GM12878 (cell line): ENCODE data around the gene RYR2. TPM values are rescaled to one million over a fixed set of nuclear protein-coding genes. Genes with fewer than 3 reads are reported as not detected.

Source experiments
- BRCA1 ChIP-seq: IDR thresholded peaks from 2 replicates; pipeline ENCODE4 v1.6.1; 2011; ENCODE audit warnings: low read depth, low read length, improper control_type of control experiment
- CEBPB ChIP-seq, 2 experiments: fragments of 150-350 bp in 1 of 2; IDR thresholded peaks; 2 replicates each; pipeline ENCODE4 v1.6.1; 2012 to 2014; ENCODE audit warnings: low read depth in 2 of 2, low read length in 2 of 2, borderline replicate concordance in 1 of 2, inconsistent platforms in 1 of 2
- IKZF2 ChIP-seq, 2 experiments: fragments of 450-650 bp; IDR thresholded peaks; 2 replicates each; pipeline ENCODE4 v1.6.1; 2017; ENCODE audit warnings: mild to moderate bottlenecking in 2 of 2, moderate library complexity in 2 of 2
- KLF5 ChIP-seq: fragments of 450-650 bp; IDR thresholded peaks from 2 replicates; pipeline ENCODE4 v1.6.1; 2014; ENCODE audit warnings: mild to moderate bottlenecking; ENCODE audit not compliant: partially characterized antibody
- NFXL1 ChIP-seq: fragments of 450-650 bp; IDR thresholded peaks from 2 replicates; pipeline ENCODE4 v1.6.1; 2017; ENCODE audit warnings: antibody characterized with exemption, mild to moderate bottlenecking, borderline replicate concordance
- STAT3 ChIP-seq: IDR thresholded peaks from 2 replicates; pipeline ENCODE4 v1.6.1; 2011; ENCODE audit warnings: low read depth, low read length, improper control_type of control experiment
- ZZZ3 ChIP-seq: IDR thresholded peaks from 2 replicates; pipeline ENCODE4 v1.6.1; 2011; ENCODE audit warnings: low read depth; ENCODE audit not compliant: control insufficient read depth, insufficient read length
- polyA plus RNA-seq, 11 experiments: library from polyadenylated mRNA; depleted of rRNA in 4 of 11; unstranded in 6 of 11; stranded (reverse) in 5 of 11; fragments of >200 nt; fragmentation: Nextera tagmentation in 4 of 11; fragmentation: Illumina TruSeq in 1 of 11; extraction: Ambion mirVana in 4 of 11; extraction: Trizol in 1 of 11; gene quantifications; 1 replicate in 1 of 11; 2 replicates in 10 of 11; pipeline versions ENCODE4 v1.2.1 to v1.2.3, GENCODE V29; 2011 to 2016; ENCODE audit warnings: inconsistent platforms in 2 of 11, missing spikeins in 2 of 11, low read depth in 1 of 11
- total RNA-seq, 4 experiments: library from RNA; depleted of rRNA in 3 of 4; stranded (reverse); fragments of >200 nt in 3 of 4; fragmentation: Illumina TruSeq in 1 of 4; extraction: Trizol in 1 of 4; gene quantifications; 2 replicates each; pipeline versions ENCODE4 v1.2.1 to v1.2.3, GENCODE V29; 2013 to 2021
- TF ChIP-seq, protein P1 (sequence below): fragments of 450-650 bp; formaldehyde crosslinking; IDR thresholded peaks from 2 replicates; pipeline ENCODE4 v1.5.0; 2022; ENCODE audit warnings: mild to moderate bottlenecking, missing genetic modification characterization
- TF ChIP-seq, protein P2 (sequence below): IDR thresholded peaks from 2 replicates; pipeline ENCODE4 v1.6.1; 2012; ENCODE audit warnings: mild to moderate bottlenecking, low read depth, low read length

The RYR2 gene
- total and polyA plus RNA-seq, 10 of the 15 experiments (the other 5 are each of a cell fraction or from before 2014, with no cell fraction given): 0.01 to 0.04 TPM; not detected in 8

GRCh38 chr1:237745545-237745944 lies 703.6 kb downstream of the RYR2 start (continued):
- TF ChIP-seq, protein P1, sequence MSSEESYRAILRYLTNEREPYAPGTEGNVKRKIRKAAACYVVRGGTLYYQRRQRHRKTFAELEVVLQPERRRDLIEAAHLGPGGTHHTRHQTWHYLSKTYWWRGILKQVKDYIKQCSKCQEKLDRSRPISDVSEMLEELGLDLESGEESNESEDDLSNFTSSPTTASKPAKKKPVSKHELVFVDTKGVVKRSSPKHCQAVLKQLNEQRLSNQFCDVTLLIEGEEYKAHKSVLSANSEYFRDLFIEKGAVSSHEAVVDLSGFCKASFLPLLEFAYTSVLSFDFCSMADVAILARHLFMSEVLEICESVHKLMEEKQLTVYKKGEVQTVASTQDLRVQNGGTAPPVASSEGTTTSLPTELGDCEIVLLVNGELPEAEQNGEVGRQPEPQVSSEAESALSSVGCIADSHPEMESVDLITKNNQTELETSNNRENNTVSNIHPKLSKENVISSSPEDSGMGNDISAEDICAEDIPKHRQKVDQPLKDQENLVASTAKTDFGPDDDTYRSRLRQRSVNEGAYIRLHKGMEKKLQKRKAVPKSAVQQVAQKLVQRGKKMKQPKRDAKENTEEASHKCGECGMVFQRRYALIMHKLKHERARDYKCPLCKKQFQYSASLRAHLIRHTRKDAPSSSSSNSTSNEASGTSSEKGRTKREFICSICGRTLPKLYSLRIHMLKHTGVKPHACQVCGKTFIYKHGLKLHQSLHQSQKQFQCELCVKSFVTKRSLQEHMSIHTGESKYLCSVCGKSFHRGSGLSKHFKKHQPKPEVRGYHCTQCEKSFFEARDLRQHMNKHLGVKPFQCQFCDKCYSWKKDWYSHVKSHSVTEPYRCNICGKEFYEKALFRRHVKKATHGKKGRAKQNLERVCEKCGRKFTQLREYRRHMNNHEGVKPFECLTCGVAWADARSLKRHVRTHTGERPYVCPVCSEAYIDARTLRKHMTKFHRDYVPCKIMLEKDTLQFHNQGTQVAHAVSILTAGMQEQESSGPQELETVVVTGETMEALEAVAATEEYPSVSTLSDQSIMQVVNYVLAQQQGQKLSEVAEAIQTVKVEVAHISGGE: no peak
- TF ChIP-seq BRCA1 (no peak), KLF5 (no peak), ZZZ3 (no peak), IKZF2 (IDR thresholded peaks at IDR 0.05) (no peak), NFXL1 (no peak), CEBPB (IDR thresholded peaks at IDR 0.05; ENCODE audit: borderline replicate concordance in 1 of 2, low read depth in 2 of 2, low read length in 2 of 2) (no peak), STAT3 (no peak)
- TF ChIP-seq, protein P2, sequence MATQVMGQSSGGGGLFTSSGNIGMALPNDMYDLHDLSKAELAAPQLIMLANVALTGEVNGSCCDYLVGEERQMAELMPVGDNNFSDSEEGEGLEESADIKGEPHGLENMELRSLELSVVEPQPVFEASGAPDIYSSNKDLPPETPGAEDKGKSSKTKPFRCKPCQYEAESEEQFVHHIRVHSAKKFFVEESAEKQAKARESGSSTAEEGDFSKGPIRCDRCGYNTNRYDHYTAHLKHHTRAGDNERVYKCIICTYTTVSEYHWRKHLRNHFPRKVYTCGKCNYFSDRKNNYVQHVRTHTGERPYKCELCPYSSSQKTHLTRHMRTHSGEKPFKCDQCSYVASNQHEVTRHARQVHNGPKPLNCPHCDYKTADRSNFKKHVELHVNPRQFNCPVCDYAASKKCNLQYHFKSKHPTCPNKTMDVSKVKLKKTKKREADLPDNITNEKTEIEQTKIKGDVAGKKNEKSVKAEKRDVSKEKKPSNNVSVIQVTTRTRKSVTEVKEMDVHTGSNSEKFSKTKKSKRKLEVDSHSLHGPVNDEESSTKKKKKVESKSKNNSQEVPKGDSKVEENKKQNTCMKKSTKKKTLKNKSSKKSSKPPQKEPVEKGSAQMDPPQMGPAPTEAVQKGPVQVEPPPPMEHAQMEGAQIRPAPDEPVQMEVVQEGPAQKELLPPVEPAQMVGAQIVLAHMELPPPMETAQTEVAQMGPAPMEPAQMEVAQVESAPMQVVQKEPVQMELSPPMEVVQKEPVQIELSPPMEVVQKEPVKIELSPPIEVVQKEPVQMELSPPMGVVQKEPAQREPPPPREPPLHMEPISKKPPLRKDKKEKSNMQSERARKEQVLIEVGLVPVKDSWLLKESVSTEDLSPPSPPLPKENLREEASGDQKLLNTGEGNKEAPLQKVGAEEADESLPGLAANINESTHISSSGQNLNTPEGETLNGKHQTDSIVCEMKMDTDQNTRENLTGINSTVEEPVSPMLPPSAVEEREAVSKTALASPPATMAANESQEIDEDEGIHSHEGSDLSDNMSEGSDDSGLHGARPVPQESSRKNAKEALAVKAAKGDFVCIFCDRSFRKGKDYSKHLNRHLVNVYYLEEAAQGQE: no peak
